HFF-Myc (cell line): Measurements from ENCODE around the gene DIPK1B.

Experiments used
- DNase-seq: peaks from one replicate; pipeline ENCODE4 v3.0.0-alpha.2; 2011; ENCODE audit warnings: low read depth; ENCODE audit errors: extremely low read depth
- H3K4me3 ChIP-seq: replicated peaks from 2 replicates; pipeline ENCODE4 v1.5.1; 2011; ENCODE audit warnings: low read depth, mild to moderate bottlenecking, control low read depth, low read length
- TF ChIP-seq, protein P1 (sequence below): IDR thresholded peaks from 2 replicates; pipeline ENCODE4 v1.5.1; 2012; ENCODE audit warnings: mild to moderate bottlenecking, low read depth, low read length, control low read depth; ENCODE audit errors: missing control alignments

Gene DIPK1B

DNA sequence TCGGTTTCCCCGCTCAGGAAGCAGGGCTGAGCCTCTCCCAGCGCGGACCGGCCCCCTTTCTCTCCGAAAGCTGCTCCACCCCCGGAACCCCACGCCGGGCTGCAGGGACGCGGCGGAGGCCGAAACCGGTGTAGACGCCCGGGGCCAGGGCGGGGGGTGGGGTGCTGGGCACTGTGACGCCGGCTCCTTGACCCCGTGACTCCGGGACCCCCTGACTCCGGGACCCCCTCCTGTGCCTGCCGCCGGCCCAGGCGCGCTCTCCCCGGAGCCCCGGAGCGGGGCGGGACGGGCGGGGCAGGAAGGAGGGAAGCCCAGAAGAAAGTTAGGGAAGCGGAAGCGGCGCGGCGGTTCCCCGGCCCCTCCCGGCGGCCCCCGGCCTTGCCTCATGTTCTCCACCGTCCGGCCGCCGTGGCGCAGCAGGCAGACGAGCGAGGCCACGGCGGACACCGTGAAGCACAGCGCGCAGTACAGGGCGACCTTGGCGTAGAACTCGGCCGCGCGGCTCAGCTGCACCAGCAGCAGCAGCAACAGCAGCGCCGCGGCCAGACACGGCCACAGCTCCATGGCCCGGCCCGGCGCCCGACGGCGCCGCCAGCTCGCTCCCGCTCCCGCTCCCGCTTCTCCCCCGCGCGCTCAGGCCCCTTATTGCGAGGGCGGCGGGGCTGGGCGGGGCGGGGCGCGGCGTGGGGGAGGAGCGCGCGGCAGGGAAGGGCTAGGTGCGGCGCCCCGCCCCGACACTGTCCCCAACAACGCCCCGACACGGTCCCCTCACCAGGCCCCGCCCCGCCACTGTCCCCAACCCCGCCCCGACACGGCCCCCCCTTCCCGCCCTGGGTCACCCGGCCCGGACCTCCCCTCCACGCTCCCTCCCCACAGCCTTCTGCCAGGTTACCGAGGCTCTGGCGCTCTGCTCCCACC, 25.3 kb upstream of the DIPK1B start, which contains the start of gene AGPAT2:
Gene AGPAT2 (minus strand): TSS at position 664 of the 918 bp plus-strand sequence. CDS start 100 bp downstream, at position 564.
- peak within 1 kb of the TSS; percentile 75 for H3K4me3 ChIP-seq
- DNase-seq, result no peak
- TF ChIP-seq, protein P1, sequence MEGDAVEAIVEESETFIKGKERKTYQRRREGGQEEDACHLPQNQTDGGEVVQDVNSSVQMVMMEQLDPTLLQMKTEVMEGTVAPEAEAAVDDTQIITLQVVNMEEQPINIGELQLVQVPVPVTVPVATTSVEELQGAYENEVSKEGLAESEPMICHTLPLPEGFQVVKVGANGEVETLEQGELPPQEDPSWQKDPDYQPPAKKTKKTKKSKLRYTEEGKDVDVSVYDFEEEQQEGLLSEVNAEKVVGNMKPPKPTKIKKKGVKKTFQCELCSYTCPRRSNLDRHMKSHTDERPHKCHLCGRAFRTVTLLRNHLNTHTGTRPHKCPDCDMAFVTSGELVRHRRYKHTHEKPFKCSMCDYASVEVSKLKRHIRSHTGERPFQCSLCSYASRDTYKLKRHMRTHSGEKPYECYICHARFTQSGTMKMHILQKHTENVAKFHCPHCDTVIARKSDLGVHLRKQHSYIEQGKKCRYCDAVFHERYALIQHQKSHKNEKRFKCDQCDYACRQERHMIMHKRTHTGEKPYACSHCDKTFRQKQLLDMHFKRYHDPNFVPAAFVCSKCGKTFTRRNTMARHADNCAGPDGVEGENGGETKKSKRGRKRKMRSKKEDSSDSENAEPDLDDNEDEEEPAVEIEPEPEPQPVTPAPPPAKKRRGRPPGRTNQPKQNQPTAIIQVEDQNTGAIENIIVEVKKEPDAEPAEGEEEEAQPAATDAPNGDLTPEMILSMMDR, result no peak

DNA sequence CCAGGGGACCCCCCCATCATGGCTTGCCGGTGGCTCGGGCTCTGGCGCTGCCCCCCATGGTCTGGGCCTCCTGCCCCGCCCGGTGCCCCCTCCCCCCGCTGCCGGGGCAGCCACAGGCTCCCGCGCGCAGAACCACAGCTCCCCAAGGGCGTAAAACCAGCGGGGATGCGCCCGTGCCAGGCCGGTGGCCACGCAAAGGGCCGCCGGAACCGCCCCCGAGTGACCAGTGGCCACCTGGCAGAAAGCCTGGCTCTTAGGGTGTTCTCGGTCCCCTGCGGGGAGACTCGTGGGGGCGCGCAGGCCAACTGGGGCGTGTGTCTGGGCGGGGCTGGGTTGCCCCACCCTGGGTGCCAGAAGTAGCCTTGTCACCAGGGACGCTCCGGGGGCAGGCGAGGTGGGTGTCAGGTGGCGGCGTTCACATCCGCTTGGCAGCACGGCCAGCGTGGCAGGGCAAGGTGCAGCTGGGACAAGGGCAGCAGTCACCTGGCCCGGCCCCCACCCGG, 24.6 kb upstream of the DIPK1B start:
- TF ChIP-seq, protein P1, result no peak
- no peak overlapping the region for H3K4me3 ChIP-seq
- no peak for DNase-seq

DNA sequence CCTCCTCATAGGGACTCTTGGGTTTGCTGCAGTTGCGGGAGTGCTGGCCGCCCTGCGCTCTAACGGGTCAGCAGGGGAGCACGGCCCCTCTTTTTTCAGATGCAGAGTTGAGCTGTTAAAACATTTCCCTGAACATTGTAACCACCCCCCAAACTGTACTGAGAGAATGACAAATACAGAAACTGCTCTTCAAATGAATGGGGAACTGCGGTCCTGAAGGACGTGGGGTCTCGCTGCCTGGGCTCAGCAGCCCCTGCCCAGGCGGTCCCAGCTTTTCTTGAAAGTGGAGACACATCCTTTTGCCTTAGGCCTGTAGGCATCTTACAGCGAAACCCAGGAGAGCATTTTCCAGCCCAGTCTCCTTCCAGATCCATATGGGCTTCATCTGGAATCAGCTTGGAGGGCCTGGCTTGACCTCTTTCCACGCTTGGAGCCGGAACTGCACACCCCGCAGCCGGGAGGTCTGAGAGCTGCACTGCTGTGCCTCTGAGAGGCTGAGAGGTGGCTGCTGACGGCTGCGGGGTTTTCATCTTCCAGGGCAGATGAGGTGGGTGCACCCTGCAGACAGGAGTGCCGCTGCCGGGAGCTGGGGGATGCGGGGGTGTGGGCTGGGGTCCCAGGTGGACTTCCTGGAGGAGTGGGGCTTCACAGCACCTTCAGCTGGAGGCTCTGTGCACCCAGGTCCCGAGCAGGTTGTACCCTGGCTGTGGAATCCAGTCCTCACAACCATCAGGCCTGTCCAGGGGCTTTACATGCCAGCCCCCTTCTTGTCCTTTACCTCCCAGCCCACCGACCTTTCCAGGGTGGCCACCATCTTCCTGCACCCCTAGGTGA, 23.9 kb upstream of the DIPK1B start:
- TF ChIP-seq, protein P1, result no peak
- no peak for DNase-seq
- no peak overlapping the region for H3K4me3 ChIP-seq

DNA sequence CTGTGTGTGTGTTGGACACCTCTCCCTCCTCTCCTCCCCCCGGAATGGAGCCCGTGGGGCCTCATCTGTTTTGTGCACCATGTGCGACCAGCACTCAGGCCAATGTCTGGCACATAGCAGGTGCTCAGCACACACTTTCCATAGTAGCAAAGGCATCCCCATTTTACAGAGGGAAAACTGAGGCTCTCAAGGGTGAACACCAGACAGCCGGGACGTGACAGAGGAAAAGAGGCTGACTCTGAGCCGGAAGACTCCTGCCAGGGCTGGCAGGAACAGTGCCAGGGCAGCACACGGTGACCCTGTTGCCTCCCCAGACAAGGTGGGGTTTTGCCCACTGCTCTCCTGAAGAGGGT, 23.3 kb upstream of the DIPK1B start:
- H3K4me3 ChIP-seq, result no peak overlapping the region
- no peak for DNase-seq
- TF ChIP-seq, protein P1, result no peak

DNA sequence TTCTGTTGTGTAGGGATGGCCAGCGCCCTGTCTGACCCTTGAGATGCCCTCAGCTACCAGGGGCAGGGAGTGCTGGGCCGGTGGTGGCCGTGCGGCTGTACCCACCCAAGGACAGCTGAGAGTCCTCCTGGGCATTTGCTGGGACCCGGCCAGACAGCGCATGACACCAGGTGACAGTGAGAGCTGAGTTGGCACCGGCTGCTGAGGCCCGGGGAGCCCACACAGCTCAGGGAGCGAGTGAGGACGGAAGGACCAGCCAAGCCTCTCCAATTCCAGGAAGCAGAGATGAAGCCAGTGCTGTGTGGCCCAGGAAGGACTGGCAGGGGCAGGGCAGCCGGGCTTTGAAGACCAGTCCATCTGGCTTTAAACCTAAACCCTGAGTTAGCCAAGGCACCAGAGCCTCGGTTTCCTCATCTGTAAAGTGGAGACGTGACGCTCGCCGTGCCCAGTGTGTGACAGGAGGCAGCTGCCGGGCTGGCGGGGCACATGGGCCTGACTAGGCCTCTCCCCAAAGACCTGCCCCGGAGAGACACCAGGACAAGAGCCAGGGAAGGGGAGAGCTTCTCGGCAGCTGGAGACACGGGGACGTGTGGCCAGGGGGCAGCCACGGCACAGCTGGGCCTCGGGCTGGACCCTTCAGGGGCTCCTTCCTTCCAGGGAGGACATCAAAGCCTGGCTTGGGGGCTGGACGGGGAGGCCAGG, 22.1 kb upstream of the DIPK1B start:
- no peak for DNase-seq
- H3K4me3 ChIP-seq, result no peak overlapping the region
- TF ChIP-seq, protein P1, result no peak

DNA sequence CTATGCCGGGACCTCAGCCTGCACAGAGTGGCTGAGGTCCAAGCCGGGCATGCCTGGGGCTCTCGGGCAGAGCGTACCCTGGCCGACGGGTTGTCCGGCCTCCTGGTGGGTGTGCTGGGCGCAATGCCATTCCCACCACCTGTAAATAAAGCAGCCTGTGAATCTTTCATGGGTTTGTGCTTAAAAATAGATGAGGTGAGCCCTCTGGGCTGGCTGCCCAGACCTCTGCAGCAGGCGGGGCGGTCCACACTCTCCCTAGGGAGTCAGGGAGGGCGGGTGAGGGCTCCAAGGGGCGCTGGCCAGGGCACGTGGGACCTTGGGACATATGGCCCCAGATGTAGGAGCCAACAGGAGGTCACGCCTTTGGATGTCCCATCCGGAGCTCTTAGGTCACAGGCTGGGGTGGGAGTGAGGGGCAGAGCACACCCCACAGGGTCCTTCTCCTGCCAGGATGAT, 21.5 kb upstream of the DIPK1B start:
- no peak for DNase-seq
- TF ChIP-seq, protein P1, result no peak
- no peak overlapping the region for H3K4me3 ChIP-seq
